NCI-H748 (cell line): ENCODE results near the gene TMEM87A.
A peak's percentile ranks its signal among the peaks of the same experiment; 100 is the strongest.
"Not testable (repeated sequence)": the region's sequence is repeated elsewhere in the genome, so short reads cannot be mapped to it uniquely, and the experiment has no call there.

Experiments used
- DNase-seq: peaks from one replicate; lab custom pipeline; 2025; ENCODE audit not compliant: unreplicated experiment; lab: John Stamatoyannopoulos, UW

The TMEM87A gene

GRCh38 chr15:42273900-42274701 lies 868 bp upstream of the TMEM87A start:
- DNase-seq: peak; percentile 48

- no peak for DNase-seq
Observed at GRCh38 chr15:42270996-42271395, 2.2 kb downstream of the TMEM87A start.

GRCh38 chr15:42270551-42270950 lies 2.7 kb downstream of the TMEM87A start:
- no peak for DNase-seq

- no peak for DNase-seq
Observed at GRCh38 chr15:42267286-42267685, 5.9 kb downstream of the TMEM87A start.

- no peak for DNase-seq
Observed at GRCh38 chr15:42264795-42265194, 8.4 kb downstream of the TMEM87A start.

GRCh38 chr15:42253300-42253699 lies 19.9 kb downstream of the TMEM87A start:
- DNase-seq: no peak

- no peak for DNase-seq
Observed at GRCh38 chr15:42240823-42241222, 32.4 kb downstream of the TMEM87A start.

- DNase-seq: no peak
Observed at GRCh38 chr15:42239528-42240182, 33.6 kb downstream of the TMEM87A start.

- no peak for DNase-seq
Observed at GRCh38 chr15:42233107-42233506, 40.1 kb downstream of the TMEM87A start.

- DNase-seq: no peak
Observed at GRCh38 chr15:42232606-42233005, 40.6 kb downstream of the TMEM87A start.

- no peak for DNase-seq
Observed at GRCh38 chr15:42231088-42231487, 42.1 kb downstream of the TMEM87A start.

GRCh38 chr15:42228981-42229380 lies 44.3 kb downstream of the TMEM87A start:
- DNase-seq: not testable (repeated sequence)

- DNase-seq: no peak
Observed at GRCh38 chr15:42228036-42228435, 45.2 kb downstream of the TMEM87A start.

- peak; percentile 0 for DNase-seq
Observed at GRCh38 chr15:42226648-42227047, 46.6 kb downstream of the TMEM87A start.

GRCh38 chr15:42220216-42220615 lies 53.0 kb downstream of the TMEM87A start:
- no peak for DNase-seq

GRCh38 chr15:42218953-42219592 lies 54.2 kb downstream of the TMEM87A start:
- DNase-seq: no peak

GRCh38 chr15:42217568-42217967 lies 55.7 kb downstream of the TMEM87A start:
- no peak for DNase-seq

GRCh38 chr15:42215913-42216829 lies 57.1 kb downstream of the TMEM87A start:
- DNase-seq: no peak

- DNase-seq: no peak
Observed at GRCh38 chr15:42214600-42214999, 58.6 kb downstream of the TMEM87A start.

- no peak for DNase-seq
Observed at GRCh38 chr15:42213511-42213910, 59.7 kb downstream of the TMEM87A start.

- no peak for DNase-seq
Observed at GRCh38 chr15:42210696-42211095, 62.5 kb downstream of the TMEM87A start.
